Esophagus (tissue), 2 donors: Measurements from ENCODE around the gene NUDT14. TPM values are rescaled to one million over a fixed set of nuclear protein-coding genes. Genes with fewer than 3 reads are reported as not detected.

Source experiments
- H3K27ac ChIP-seq, 2 donors: one replicate each; pipeline ENCODE4 v1.5.1; 2013; ENCODE audit warnings: low read depth in 2 of 2, mild to moderate bottlenecking in 2 of 2, inconsistent platforms in 1 of 2, low read length in 1 of 2, moderate library complexity in 1 of 2
- H3K27me3 ChIP-seq, 2 donors: one replicate each; pipeline ENCODE4 v1.6.1; 2013; ENCODE audit warnings: low read length in 2 of 2, control low read depth in 1 of 2, mild to moderate bottlenecking in 1 of 2; ENCODE audit not compliant: insufficient read depth in 2 of 2, control insufficient read depth in 1 of 2
- H3K36me3 ChIP-seq, 2 donors: one replicate each; pipeline ENCODE4 v1.6.1; 2013; ENCODE audit warnings: low read length in 1 of 2; ENCODE audit not compliant: control insufficient read depth in 2 of 2, insufficient read depth in 2 of 2
- H3K4me1 ChIP-seq, 2 donors: one replicate each; pipeline ENCODE4 v1.6.1; 2013; ENCODE audit warnings: low read length in 1 of 2; ENCODE audit not compliant: control insufficient read depth in 2 of 2, insufficient read depth in 2 of 2
- H3K4me3 ChIP-seq, 2 donors: one replicate each; pipeline ENCODE4 v1.5.1; 2013; ENCODE audit warnings: low read length in 2 of 2, mild to moderate bottlenecking in 2 of 2, low read depth in 1 of 2, moderate library complexity in 1 of 2
- H3K9me3 ChIP-seq, 2 donors: one replicate each; pipeline ENCODE4 v1.6.1; 2013; ENCODE audit warnings: mild to moderate bottlenecking in 2 of 2, low read depth in 1 of 2, low read length in 1 of 2, moderate library complexity in 1 of 2; ENCODE audit not compliant: control insufficient read depth in 2 of 2, insufficient read depth in 1 of 2
- WGBS, 2 donors: extraction: QIAGEN DNeasy Blood & Tissue Kit; methylation state at CpG; one replicate each; pipeline ENCODE4 v1.1.7; 2013; 5-methylcytosine and 5-hydroxymethylcytosine counted together
- polyA plus RNA-seq, 2 donors: library from polyadenylated mRNA; stranded (reverse); fragments of 200-250 nt; gene quantifications; one replicate each; pipeline ENCODE4 v1.2.3, GENCODE V29; 2013
- donor health status: healthy with polysubstance abuse.
- donor health status: Bipolar disorder and iron deficiency.

NUDT14 gene
- polyA plus RNA-seq, 2 donors: 16.1 to 25.5 TPM

DNA sequence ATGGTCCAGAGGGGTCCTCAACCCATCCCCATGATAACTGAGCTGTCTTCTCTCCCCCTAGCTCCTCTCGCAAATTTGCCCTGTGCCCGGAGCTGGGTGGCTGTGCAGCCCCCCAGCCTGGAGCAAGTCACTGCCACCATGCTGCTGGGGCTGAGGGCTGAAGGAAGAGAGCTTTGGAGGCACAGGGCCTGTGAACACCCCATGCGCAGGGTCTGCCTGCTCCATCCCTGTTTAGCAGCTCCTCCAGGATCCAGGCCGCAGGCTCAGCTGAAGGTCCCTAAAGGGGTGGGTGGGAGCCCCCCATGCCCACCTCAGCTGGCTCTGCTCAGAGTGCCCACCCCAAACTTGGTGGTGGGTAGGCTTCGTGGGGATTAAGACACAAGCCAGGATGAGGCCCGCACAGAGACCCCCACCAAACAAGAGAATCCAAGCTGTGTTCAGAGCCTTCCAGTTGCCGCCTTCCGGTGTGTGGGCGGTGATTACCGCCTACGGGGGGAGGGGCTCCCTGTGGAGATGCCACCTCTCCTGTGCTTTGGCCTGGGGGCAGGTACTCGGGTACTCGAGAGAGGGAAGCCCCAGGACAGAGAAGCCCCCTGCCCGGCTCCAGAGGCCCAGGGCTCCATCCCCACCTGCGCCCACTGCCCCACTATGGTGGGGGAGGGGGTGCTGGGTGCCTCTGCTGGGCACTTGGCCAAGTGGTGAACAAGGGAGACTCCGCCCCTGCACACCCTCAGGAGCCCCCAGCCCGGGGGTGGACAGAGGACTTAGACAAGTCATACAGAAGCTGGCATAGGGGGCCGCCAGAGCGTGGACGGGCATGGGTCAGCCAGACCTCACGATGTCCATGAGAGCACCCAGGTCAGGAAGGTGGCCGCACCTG is 11.1 kb downstream of the NUDT14 start:
- 71 to 81% methylated on average over 21 to 22 of the region's 22 CpGs for WGBS, 2 donors
- H3K4me3 ChIP-seq: no peak overlapping the region
- H3K9me3 ChIP-seq: peaks cover 0 to 2% of the 10 kb centered on the region in 2 donors
- peaks cover 15 to 33% of the 10 kb centered on the region in 2 donors for H3K4me1 ChIP-seq
- no peaks in the 10 kb centered on the region for H3K36me3 ChIP-seq
- H3K27ac ChIP-seq: no peak overlapping the region
- H3K27me3 ChIP-seq: no peaks in the 10 kb centered on the region

GRCh38 chr14:105168979-105169507 is 12.1 kb downstream of the NUDT14 start:
- Histone ChIP-seq H3K36me3 (no peaks in the 10 kb centered on the region), H3K4me1 (peaks cover 15 to 33% of the 10 kb centered on the region in 2 donors), H3K27me3 (no peaks in the 10 kb centered on the region), H3K27ac (peak overlapping the region in 1 of 2 donors; percentile 21), H3K9me3 (peaks cover 0 to 2% of the 10 kb centered on the region in 2 donors), H3K4me3 (peak overlapping the region in 1 of 2 donors; percentile 54)
- WGBS, 2 donors: 6 to 13% methylated on average over 44 to 54 of the region's 54 CpGs

DNA sequence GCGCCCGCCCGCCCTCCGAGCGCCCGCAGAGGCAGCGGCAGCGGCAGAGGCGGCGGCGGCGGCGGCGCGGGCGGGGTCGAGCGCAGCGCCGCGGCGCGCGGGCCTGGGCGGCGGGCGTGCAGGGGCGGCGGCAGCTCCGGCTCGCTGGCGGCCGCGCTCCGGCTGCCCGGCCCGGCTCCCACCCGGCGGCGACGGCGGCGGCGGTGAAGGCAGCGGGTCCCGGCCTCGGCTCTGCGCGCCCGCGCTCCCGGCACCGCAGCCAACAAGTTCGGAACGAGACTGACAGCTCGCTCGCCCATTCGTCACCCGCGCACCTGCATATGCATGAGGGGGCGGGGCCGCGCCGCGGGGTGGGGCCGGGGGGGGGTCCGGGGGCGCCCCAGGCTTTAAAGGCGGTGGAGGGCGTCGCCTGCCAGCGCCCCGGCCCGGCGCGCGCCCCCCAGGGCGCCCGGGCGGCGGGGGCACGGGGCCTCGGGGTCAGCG is 12.6 kb downstream of the NUDT14 start, which contains the start of gene JAG2:
Gene JAG2 (minus strand): TSS at position 281 of the 483 bp plus-strand sequence. CDS start 356 bp downstream, outside the sequence.
- Histone ChIP-seq H3K4me1 (peaks cover 15 to 35% of the 10 kb centered on the region in 2 donors), H3K27ac (peak within 1 kb of the TSS; percentile 47 to 62), H3K4me3 (peak within 1 kb of the TSS; percentile 54), H3K9me3 (peaks cover 0 to 2% of the 10 kb centered on the region in 2 donors), H3K36me3 (no peaks in the 10 kb centered on the region), H3K27me3 (no peaks in the 10 kb centered on the region)
- 1 to 2% methylated on average over 52 to 84 of the region's 84 CpGs for WGBS, 2 donors

DNA sequence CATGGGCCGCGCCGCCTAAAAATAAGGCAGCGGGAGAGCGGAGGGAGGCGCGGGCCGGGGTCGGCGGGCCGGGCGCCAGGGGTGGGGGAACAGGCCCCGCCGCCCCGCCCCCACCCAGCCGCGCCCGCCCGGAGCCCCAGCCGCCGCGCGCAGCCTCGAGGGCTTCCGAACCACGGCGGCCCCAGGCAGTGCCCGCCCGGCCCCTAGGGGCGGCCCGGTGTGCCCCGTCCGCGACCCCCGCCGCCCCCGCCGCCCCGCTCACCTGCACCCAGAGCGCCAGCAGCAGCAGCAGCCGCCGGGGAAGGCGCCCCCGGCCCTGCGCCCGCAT is 13.1 kb downstream of the NUDT14 start:
- Histone ChIP-seq H3K27me3 (no peaks in the 10 kb centered on the region), H3K4me3 (peak overlapping the region; percentile 54), H3K27ac (peak overlapping the region; percentile 35 to 62), H3K4me1 (peaks cover 15 to 35% of the 10 kb centered on the region in 2 donors), H3K36me3 (no peaks in the 10 kb centered on the region), H3K9me3 (peaks cover 0 to 2% of the 10 kb centered on the region in 2 donors)
- 0 to 1% methylated on average over 15 to 46 of the region's 46 CpGs for WGBS, 2 donors

GRCh38 chr14:105167303-105168092 is 13.6 kb downstream of the NUDT14 start:
- Histone ChIP-seq H3K9me3 (peaks cover 0 to 2% of the 10 kb centered on the region in 2 donors), H3K4me1 (peaks cover 15 to 35% of the 10 kb centered on the region in 2 donors), H3K27ac (peak overlapping the region; percentile 62 to 72), H3K36me3 (no peaks in the 10 kb centered on the region), H3K27me3 (no peaks in the 10 kb centered on the region), H3K4me3 (peak overlapping the region; percentile 54)
- 3% methylated on average over 67 to 116 of the region's 116 CpGs for WGBS, 2 donors

DNA sequence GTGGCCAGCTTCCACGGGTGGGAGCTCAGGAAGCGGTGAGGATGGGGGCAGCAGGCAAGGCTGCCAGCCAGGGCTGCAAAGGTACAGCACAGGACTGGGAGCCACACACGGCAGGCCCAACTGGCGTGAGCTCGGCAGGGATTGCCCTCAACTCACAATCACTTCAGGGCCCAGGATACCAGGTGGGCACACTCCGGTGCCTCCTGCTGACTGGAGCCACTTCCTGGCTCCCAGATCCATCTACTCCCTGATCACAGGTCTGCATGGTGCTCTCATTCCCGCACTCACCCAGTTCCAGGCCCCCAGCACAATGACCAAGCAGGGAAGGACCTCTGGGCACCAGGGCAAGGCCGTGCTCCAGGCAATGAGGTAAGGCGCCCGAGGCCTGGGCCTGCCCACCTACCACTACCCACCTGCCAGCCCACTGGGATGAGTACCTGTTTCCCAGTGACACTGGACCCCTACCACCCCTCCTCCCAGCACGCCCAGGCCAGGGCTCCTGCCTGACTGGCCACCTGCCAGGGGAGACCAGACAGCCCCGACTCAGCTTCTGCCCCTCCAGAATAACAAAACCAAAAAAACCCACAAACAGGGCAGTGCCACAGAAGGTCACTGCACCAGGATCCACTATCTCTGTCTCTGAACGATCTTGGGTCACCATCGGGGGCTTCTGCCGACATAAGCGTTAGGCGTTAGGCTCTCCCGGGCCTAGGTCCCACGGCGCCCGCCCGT is 14.4 kb downstream of the NUDT14 start:
- H3K27ac ChIP-seq: peak overlapping the region in 1 of 2 donors; percentile 72
- peaks cover 0 to 2% of the 10 kb centered on the region in 2 donors for H3K9me3 ChIP-seq
- H3K27me3 ChIP-seq: no peaks in the 10 kb centered on the region
- peak overlapping the region in 1 of 2 donors; percentile 54 for H3K4me3 ChIP-seq
- H3K4me1 ChIP-seq: peaks cover 15 to 38% of the 10 kb centered on the region in 2 donors
- no peaks in the 10 kb centered on the region for H3K36me3 ChIP-seq
- 37 to 40% methylated on average over 22 of the region's 22 CpGs for WGBS, 2 donors

GRCh38 chr14:105165761-105166485 is 15.2 kb downstream of the NUDT14 start:
- 48 to 56% methylated on average over 32 of the region's 32 CpGs for WGBS, 2 donors
- Histone ChIP-seq H3K9me3 (peaks cover 0 to 2% of the 10 kb centered on the region in 2 donors), H3K4me3 (peak overlapping the region; percentile 1 to 10), H3K36me3 (no peaks in the 10 kb centered on the region), H3K27ac (peak overlapping the region; percentile 5 to 35), H3K27me3 (no peaks in the 10 kb centered on the region), H3K4me1 (peaks cover 15 to 32% of the 10 kb centered on the region in 2 donors)

DNA sequence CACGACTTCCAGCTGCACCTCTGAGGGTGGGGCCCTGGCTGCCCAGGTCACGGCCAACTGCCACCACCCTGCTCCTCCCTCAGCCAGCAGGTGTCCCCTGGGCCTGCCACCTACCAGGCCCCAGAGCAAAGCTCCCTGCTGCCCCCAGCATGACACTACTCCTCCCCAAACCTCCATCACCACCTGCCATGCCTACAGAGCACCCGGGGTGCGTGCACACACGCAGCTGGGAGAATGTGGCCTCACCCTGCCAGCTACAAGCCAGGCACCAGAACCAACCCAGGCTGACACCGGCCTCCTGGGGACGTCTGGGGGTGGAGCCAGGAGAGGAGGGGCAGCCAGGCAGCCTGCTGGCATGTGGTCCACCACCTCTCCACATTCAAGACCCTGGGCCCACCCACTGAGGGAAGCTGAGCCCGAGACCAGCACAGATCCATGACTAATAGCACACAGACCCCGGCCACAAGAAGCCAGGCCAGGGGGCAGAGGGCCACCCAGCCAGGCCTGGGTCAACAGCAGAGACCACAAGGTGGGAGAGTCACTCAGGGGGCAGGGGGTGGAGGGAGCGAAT is 15.9 kb downstream of the NUDT14 start:
- peak overlapping the region in 1 of 2 donors; percentile 1 for H3K4me3 ChIP-seq
- peaks cover 0 to 2% of the 10 kb centered on the region in 2 donors for H3K9me3 ChIP-seq
- peaks cover 13 to 32% of the 10 kb centered on the region in 2 donors for H3K4me1 ChIP-seq
- 44% methylated on average over 10 of the region's 10 CpGs for WGBS, 2 donors
- peak overlapping the region in 1 of 2 donors; percentile 35 for H3K27ac ChIP-seq
- H3K27me3 ChIP-seq: no peaks in the 10 kb centered on the region
- H3K36me3 ChIP-seq: no peaks in the 10 kb centered on the region
